ENCODE measurements around the gene POMGNT2.

GRCh38 chr3:43089081-43089480 is 16.8 kb downstream of the POMGNT2 start:
- no peak for TF ChIP-seq CTCF (tag by site-specific recombination; IDR thresholded peaks at IDR 0.05)
- no peak for TF ChIP-seq REST (tag by site-specific recombination; IDR thresholded peaks at IDR 0.05)
- no peak for TF ChIP-seq OSR2 (tag by site-specific recombination; IDR thresholded peaks at IDR 0.05)
- no peak for TF ChIP-seq ZNF416 (tag by site-specific recombination; IDR thresholded peaks at IDR 0.05)
- no peak for TF ChIP-seq ZNF561 (tag by site-specific recombination; IDR thresholded peaks at IDR 0.05; ENCODE audit: borderline replicate concordance)
- TF ChIP-seq ZNF335 (tag by site-specific recombination; conservative IDR thresholded peaks at IDR 0.05) = no peak
- no peak for TF ChIP-seq HOXA7 (CRISPR knock-in tag; IDR thresholded peaks at IDR 0.05; ENCODE audit: borderline replicate concordance)
- TF ChIP-seq OVOL3 (tag by site-specific recombination; IDR thresholded peaks at IDR 0.05) = no peak
- no peak for TF ChIP-seq ZNF280C (tag by site-specific recombination; IDR thresholded peaks at IDR 0.05)
- no peak for TF ChIP-seq ZBTB48 (tag by site-specific recombination; IDR thresholded peaks at IDR 0.05)
